Erythroblast (primary cell): ENCODE data around the gene COG5.

ENCODE experiments used
- DNase-seq, 2 experiments: peaks; one replicate each; lab custom pipeline; 2025; lab: John Stamatoyannopoulos, UW
- GATA1 ChIP-seq: IDR thresholded peaks from 2 replicates; pipeline ENCODE4 v1.6.1; 2011; ENCODE audit warnings: low read depth, mild to moderate bottlenecking, control low read depth, low read length, moderate library complexity
- POLR2A ChIP-seq: IDR thresholded peaks from 2 replicates; pipeline ENCODE4 v1.6.1; 2011; ENCODE audit warnings: mild to moderate bottlenecking, low read length

COG5 gene

DNA sequence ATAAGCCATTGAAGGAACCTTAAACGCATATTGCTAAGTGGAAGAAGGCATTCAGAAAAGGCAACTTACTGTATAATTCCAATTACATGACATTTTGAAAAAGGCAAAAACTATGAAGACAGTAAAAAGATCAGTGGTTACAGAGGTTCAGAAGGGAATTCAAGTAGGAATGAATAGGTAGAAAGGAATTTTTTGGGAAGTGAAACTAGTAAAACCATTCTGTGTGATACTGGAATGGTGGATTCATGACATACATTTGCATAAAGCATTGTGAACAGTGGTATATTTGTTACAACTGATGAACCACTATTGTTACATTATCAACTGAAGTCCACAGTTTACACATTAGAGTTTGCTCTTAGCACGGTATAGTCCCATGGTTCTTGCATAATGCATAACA is 208.1 kb downstream of the COG5 start:
- no peak for DNase-seq
- TF ChIP-seq POLR2A, result no peak
- no peak for TF ChIP-seq GATA1

DNA sequence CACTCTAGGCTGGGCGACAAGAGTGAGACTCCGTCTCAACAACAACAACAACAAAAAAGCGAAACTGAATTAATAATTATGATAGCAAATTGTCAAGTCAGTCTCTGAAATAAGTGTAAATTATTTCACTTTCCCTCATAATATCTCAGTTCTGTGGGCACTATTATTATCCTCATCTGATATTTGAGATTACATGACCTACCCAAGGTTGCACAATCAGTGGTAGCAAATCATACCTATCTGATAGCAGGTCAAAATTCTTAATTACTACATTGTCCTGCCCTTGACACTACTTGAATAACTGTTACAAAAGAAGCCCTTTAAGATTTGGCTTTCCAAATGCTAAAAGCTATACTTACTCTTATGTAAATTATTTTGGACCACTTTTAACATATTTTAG is 209.1 kb downstream of the COG5 start:
- no peak for TF ChIP-seq POLR2A
- no peak for TF ChIP-seq GATA1
- no peak for DNase-seq

- no peak for DNase-seq
- TF ChIP-seq POLR2A (no peak), GATA1 (no peak)
Observed at GRCh38 chr7:107353701-107354100, 210.0 kb downstream of the COG5 start.

GRCh38 chr7:107345898-107346297 is 217.8 kb downstream of the COG5 start:
- TF ChIP-seq POLR2A, result no peak
- no peak for DNase-seq

- DNase-seq, result no peak
- TF ChIP-seq POLR2A, result no peak
Observed at GRCh38 chr7:107344799-107345198, 218.9 kb downstream of the COG5 start.

- no peak for DNase-seq
- TF ChIP-seq POLR2A (no peak), GATA1 (no peak)
Observed at GRCh38 chr7:107344286-107344685, 219.4 kb downstream of the COG5 start.

- TF ChIP-seq GATA1, result no peak
- TF ChIP-seq POLR2A, result no peak
- no peak for DNase-seq
Observed at GRCh38 chr7:107338080-107338479, 225.6 kb downstream of the COG5 start.

DNA sequence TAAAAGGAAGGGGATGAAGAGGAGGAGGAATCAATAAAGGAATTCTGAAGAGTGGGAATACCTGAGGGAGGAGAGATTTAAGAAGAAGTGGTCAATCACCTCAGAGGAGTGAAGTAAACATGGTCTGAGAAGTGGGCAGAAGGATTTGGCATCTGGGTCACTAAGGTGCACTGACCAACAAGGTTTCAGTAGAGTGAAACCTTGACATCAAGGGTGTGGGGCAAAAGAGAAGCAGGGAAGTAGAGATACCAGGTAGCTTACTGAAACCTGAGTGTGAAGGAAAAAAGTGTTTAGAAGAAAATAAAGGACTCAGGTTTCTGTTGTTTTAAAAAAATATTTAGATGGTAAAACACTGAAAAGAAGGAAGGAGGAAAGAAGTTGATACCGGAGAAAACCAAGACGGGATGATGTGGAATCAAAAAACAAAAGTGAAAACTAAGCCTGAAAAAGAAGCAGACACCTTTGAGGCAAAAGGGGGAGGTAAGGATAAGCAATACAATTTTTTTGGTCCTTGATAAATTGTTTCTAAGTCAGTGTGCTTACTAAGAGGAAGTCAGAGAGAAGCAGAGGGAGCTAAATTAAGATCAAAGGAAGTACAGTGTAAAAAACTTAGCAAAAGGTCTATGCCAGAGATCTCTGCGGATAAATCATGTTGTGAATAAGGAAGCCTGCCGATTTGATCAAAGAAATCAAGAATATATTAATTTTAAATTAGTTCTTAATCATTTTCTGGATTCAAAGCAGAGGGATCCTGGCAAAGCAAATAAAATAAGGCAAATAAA is 231.0 kb downstream of the COG5 start:
- no peak for TF ChIP-seq POLR2A
- no peak for TF ChIP-seq GATA1
- DNase-seq, result no peak

- DNase-seq, result no peak
- TF ChIP-seq GATA1 (no peak), POLR2A (no peak)
Observed at GRCh38 chr7:107330478-107330877, 233.2 kb downstream of the COG5 start.

- TF ChIP-seq POLR2A (no peak), GATA1 (no peak)
Observed at GRCh38 chr7:107327986-107328569, 235.6 kb downstream of the COG5 start.

GRCh38 chr7:107326061-107326460 is 237.7 kb downstream of the COG5 start:
- no peak for TF ChIP-seq POLR2A
- no peak for DNase-seq

More at GRCh38 chr7:107327986-107328569, 235.6 kb downstream of the COG5 start:
- DNase-seq, result no peak

- TF ChIP-seq POLR2A (no peak), GATA1 (no peak)
- DNase-seq, result peak; percentile 8 to 13
Observed at GRCh38 chr7:107322015-107322414, 241.7 kb downstream of the COG5 start.

DNA sequence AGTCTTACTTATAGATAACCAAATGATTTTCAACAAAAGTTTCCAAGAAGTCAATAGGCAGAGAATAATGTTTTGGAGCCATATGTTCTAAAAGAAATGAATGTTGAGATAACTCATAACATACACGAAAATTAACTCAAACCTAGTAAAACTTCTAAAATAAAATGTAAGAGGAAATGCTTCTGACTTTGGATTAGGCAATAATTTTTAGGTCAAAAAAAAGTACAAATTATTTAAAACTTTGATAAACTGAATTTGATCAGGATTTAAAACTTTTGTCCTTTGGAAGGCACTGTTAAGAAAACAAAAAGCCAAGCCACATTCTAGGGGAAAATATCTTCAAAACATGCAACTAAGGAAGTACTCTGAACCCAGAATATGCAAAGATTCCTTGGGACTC is 242.1 kb downstream of the COG5 start:
- DNase-seq, result no peak
- TF ChIP-seq POLR2A (no peak), GATA1 (no peak)

GRCh38 chr7:107319724-107320228 is 243.9 kb downstream of the COG5 start:
- DNase-seq, result peak; percentile 61 to 63
- TF ChIP-seq GATA1, result no peak
- no peak for TF ChIP-seq POLR2A
